Dedifferentiated amniotic fluid mesenchymal stem cell (primary cell): Measurements from ENCODE around the gene MTARC2.
A peak's percentile ranks its signal among the peaks of the same experiment; 100 is the strongest.
"Not testable (repeated sequence)": the region's sequence is repeated elsewhere in the genome, so short reads cannot be mapped to it uniquely, and the experiment has no call there.

Source experiments
- DNase-seq: peaks from one replicate; pipeline ENCODE4 v3.0.0-alpha.2; 2016; ENCODE audit errors: extremely low spot score

Gene MTARC2

DNA sequence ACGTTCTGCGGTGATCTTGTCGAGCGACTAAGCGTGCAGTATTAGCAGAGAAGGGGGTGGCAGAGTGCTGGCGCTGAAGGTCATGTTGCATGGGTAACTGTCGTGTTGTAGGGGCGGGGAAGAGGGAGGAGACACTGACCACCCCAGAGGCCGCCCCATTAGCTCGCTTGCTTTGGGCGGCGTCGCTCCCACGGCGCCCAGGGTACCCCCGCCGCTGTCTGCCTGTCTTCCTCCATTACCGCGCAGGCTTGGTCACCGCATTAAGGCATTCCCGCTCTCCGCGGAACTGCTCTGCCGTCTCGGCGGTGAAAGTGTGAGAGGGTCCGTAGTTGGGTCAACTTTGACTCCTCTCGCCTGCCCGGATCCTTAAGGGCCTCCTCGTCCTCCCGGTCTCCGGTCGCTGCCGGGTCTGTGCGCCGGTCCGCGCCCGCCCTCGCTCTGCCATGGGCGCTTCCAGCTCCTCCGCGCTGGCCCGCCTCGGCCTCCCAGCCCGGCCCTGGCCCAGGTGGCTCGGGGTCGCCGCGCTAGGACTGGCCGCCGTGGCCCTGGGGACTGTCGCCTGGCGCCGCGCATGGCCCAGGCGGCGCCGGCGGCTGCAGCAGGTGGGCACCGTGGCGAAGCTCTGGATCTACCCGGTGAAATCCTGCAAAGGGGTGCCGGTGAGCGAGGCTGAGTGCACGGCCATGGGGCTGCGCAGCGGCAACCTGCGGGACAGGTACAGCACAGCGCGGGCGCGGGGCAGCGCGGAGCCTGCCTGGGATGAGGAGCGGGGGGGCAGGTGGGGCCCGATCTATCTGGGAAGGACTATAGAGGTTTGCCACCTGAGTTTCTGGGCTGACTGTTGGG is at the start of gene MTARC2:
Gene MTARC2, plus strand, starts transcription at position 234 of the 846 bp plus-strand sequence. Its CDS starts 210 bp downstream, at position 444.
- peak; percentile 43 for DNase-seq

GRCh38 chr1:220698607-220699016 is 49.5 kb upstream of the MTARC2 start:
- no peak for DNase-seq

DNA sequence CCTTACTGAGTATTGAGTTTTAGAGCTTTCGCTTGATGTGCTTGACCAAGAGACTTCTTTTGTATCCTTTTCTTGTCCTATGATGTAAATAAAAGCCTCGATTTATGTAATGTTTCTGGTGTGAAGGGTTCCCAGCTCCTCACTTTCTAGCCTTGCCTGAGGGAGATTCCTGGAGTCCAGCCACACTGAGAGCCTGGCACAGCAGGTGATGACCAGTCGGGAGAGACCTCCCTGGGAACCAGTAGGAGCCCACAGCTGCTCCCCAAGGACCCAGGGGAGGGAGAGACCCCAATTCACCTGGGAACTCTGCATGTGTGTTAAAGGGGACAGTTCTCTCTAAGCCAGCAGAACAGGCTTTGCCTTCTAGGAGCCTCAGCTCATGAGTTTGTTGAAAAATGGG is 49.1 kb upstream of the MTARC2 start:
- DNase-seq: no peak

- DNase-seq: no peak
Measured at GRCh38 chr1:220700556-220701179, 47.5 kb upstream of the MTARC2 start.

DNA sequence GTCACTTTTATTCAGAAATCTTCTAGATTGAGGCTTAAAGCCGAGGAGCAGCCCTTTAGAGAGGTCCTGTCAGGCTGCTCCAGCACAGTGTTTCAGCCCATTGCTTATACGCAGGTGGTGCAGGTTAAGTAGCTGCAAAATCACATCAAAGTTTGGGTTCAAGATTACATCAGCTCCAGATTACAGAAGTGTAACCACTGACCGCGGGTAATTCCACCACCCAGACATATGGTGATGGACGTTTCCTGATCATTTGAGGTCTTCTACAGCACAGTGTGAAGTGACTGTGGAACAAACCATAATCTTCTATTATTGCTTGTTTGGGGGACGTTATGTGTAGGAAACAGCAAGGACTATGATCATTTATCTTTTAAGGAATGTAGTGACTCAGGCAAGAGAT is 46.1 kb upstream of the MTARC2 start:
- DNase-seq: no peak

DNA sequence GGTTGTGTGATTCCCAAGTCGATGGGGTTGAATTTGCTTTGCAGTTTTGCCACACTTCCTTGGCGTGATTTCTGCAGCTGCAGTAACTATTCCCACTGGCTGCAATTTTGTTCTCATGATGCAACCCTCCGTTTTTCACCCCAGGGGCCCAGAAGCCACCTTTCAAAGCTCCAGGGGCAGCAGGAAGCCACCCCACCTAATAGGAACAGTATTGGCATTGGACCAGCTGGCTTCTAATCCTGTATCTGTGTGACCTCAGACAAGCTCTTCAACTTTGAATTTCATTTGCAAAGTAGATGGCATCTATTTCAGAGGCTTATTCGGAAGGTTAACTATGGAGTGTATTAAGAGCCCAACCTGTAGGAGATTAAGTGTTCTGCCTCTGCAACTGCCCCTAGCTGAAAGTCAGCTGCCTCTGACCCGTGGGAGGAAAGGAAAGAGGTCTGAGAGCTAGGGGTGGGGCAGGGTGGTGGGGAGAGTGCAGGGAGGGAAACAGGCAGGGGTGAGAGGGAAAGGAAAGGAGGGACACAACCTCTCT is 45.3 kb upstream of the MTARC2 start:
- DNase-seq: no peak

DNA sequence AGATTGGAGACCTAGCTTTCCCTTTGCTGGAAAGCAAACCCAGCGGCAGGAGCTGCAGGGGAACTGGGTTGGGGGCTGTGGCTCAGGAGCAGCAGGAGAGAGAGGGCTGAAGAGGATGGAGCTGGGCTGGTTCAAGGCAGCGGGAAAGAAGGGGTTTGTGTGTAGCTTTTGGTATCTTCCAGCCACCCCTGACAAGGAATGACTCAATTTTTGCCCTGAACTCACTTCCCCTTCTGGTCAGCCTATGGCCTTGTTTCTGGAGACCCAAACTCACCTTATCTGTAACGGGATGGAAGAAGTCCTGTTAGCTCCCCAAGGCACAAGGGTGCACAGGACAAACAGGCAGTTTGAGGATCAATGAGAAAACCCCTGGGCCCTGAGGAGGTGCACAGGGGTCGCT is 44.8 kb upstream of the MTARC2 start:
- DNase-seq: no peak

DNA sequence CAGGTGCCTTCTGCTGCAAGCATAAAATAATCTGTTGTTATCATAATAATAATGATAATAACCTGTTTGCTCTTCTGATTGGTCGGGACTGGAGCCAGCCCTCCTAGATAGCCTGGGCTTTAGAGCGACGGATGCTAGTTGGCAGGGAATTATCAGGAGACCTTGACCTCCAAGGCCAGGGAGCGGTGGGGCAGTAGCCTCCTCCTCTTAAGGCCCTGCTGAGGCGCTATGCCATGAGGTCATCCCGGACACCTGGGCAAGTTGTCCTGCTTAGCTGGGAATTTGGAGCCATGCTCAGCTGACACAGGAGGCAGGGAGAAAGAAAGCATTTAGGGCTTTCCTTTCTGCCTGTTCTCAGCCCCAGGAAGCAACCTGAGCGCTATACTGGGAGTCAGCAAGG is 42.3 kb upstream of the MTARC2 start:
- DNase-seq: no peak

- no peak for DNase-seq
Measured at GRCh38 chr1:220706480-220706879, 41.6 kb upstream of the MTARC2 start.

DNA sequence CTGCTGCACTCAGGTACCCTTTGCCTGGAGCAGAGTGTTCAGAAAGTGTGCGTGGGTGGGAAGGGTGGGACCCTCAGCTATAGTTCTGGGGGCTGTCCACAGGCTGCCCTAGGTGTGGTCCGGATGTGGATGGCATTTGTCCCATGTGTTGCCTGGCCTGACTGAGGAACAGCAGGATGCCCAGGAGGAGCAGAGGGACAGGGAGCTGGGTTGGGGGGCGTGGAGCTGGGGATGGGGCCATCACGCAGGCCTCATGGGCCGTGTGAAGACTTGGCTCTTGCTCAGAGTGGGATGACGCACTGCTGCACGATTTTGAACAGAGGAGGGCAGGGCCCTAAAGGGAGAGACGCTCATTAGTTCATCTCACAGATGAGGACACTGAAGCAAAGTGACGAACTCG is 41.0 kb upstream of the MTARC2 start:
- no peak for DNase-seq

DNA sequence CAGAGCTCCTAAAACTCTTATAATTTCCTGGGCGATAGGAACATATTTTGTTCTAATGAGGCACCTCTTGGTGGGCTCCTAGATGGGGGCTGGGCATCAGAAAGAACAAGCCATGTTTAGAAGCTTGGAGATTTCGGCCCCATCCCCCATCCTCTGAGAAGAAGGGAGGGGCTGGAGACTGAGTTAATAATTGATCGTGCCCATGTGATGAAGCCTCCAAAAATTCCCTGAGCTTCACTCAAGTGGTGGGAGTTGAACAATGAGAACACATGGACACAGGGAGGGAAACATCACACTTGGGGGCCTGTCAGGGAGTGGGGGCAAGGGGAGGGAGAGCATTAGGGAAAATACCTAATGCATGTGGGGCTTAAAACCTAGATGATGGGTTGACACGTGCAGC is 39.9 kb upstream of the MTARC2 start:
- DNase-seq: no peak

- no peak for DNase-seq
Measured at GRCh38 chr1:220708936-220709801, 39.0 kb upstream of the MTARC2 start.

GRCh38 chr1:220710333-220710732 is 37.8 kb upstream of the MTARC2 start:
- no peak for DNase-seq

DNA sequence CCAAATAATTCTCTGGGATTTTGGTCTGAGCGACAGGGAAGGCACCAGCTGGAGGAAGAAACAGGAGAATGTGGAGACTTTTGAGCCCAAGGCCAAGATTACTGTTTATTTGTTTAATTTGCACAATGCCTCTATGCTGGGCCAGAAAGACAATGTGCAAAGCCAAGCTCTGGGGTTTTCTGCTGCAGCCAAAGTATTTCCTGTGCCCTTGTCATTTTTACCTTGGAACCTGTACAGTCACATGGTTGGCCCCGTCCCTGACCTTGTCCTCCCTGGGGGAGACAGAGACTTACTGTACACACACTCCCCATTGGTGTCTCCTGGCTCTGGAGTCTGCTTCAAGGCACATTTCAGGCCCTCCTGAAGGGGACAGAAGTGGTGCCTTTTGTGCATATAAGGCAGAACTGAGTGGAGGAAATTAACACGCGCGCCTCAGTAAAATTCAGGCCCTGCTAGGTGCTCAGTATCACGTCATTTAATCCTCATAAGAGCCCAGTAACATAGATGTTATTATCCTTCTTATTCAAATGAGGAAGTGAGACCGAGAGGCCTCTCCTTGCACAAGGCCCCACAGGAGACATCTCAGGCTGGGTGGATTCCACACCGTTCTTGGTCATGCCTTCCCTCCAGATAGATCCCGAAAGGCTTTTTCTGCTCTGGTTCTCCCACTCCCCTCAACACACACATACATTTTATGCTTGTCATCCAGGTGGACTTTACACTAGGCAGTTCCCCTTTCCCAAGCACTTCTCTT is 36.9 kb upstream of the MTARC2 start:
- DNase-seq: no peak

GRCh38 chr1:220715986-220716385 is 32.1 kb upstream of the MTARC2 start:
- not testable (repeated sequence) for DNase-seq

GRCh38 chr1:220717800-220718640 is 30.1 kb upstream of the MTARC2 start:
- no peak for DNase-seq

GRCh38 chr1:220721266-220721665 is 26.9 kb upstream of the MTARC2 start:
- DNase-seq: not testable (repeated sequence)

GRCh38 chr1:220726634-220727033 is 21.5 kb upstream of the MTARC2 start:
- no peak for DNase-seq

- no peak for DNase-seq
Measured at GRCh38 chr1:220727519-220727918, 20.6 kb upstream of the MTARC2 start.

- DNase-seq: no peak
Measured at GRCh38 chr1:220730486-220730885, 17.6 kb upstream of the MTARC2 start.
